Measurements from ENCODE around the gene ADGRE2. TPM values are rescaled to one million over a fixed set of nuclear protein-coding genes. Genes with fewer than 3 reads are reported as not detected.

Gene ADGRE2
- total RNA-seq, 1 donor from 2014 or later: under 0.01 TPM

Small RNA genes lying within 50 kb of the gene (small RNA-seq; reads per million reads assigned to genes)
- gene AC005255.1: not detected

Other genes starting within 250 kb of the ADGRE2 start
- 13.9 TPM for gene TECR, start 249.0 kb downstream of the ADGRE2 start, total RNA-seq
- gene NDUFB7, start 206.5 kb downstream of the ADGRE2 start, total RNA-seq: 151 TPM
- gene CLEC17A, start 195.5 kb downstream of the ADGRE2 start, total RNA-seq: not detected
- not detected for gene ADGRE3, start 103.7 kb downstream of the ADGRE2 start, total RNA-seq
- gene ZNF333, start 88.5 kb downstream of the ADGRE2 start, total RNA-seq: 33.4 TPM
- not detected for gene OR7A5, start 56.6 kb upstream of the ADGRE2 start, total RNA-seq
- gene OR7C1, start 56.6 kb upstream of the ADGRE2 start, total RNA-seq: not detected
- not detected for gene OR7A10, start 70.4 kb upstream of the ADGRE2 start, total RNA-seq
- gene OR7A17, start 107.6 kb upstream of the ADGRE2 start, total RNA-seq: not detected
- not detected for gene OR7C2, start 162.9 kb upstream of the ADGRE2 start, total RNA-seq
- 54.6 TPM for gene SLC1A6, start 201.3 kb upstream of the ADGRE2 start, total RNA-seq